GM23338 (cell line): ENCODE measurements around the gene GCNT3. TPM values are rescaled to one million over a fixed set of nuclear protein-coding genes. Genes with fewer than 3 reads are reported as not detected.
"Not testable (repeated sequence)": the region's sequence is repeated elsewhere in the genome, so short reads cannot be mapped to it uniquely, and the experiment has no call there.

Source experiments
- ATAC-seq: fragments of 200-7000 bp; cut with Tn5 transposase; 3 replicates; pipeline ENCODE4 v1.9.1; 2020
- DNase-seq: peaks from one replicate; pipeline ENCODE4 v3.0.0-alpha.2; 2015; ENCODE audit warnings: low spot score
- H2AFZ ChIP-seq: fragments of 200-600 bp; sonication (generic); 2 replicates; pipeline ENCODE4 v1.8.0; 2016; ENCODE audit warnings: antibody characterized with exemption, mild to moderate bottlenecking, moderate library complexity
- H3F3A ChIP-seq: fragments of 200-600 bp; sonication (generic); replicated peaks from 2 replicates; pipeline ENCODE4 v1.8.0; 2017; ENCODE audit warnings: antibody characterized with exemption, mixed run types, low read depth
- H3K27ac ChIP-seq: fragments of 200-600 bp; sonication (generic); 2 replicates; pipeline ENCODE4 v1.6.1; 2016; ENCODE audit warnings: low read depth
- H3K27me3 ChIP-seq: fragments of 200-600 bp; sonication (generic); 2 replicates; pipeline ENCODE4 v1.8.0; 2016; ENCODE audit warnings: mild to moderate bottlenecking, mixed run types, moderate library complexity; ENCODE audit not compliant: insufficient read depth
- H3K36me3 ChIP-seq: fragments of 200-600 bp; sonication (generic); 2 replicates; pipeline ENCODE4 v1.8.0; 2016; ENCODE audit warnings: mild to moderate bottlenecking; ENCODE audit not compliant: insufficient read depth
- H3K4me1 ChIP-seq: fragments of 200-600 bp; sonication (generic); 2 replicates; pipeline ENCODE4 v1.8.0; 2016; ENCODE audit warnings: mild to moderate bottlenecking, moderate library complexity; ENCODE audit not compliant: insufficient read depth
- H3K4me2 ChIP-seq: fragments of 200-600 bp; sonication (generic); 2 replicates; pipeline ENCODE4 v1.7.1; 2017; ENCODE audit warnings: mixed run types
- H3K4me3 ChIP-seq: fragments of 200-600 bp; sonication (generic); 2 replicates; pipeline ENCODE4 v1.6.1; 2016; ENCODE audit warnings: mixed run types
- H3K79me2 ChIP-seq: fragments of 200-600 bp; sonication (generic); replicated peaks from 2 replicates; pipeline ENCODE4 v1.8.0; 2017; ENCODE audit warnings: mild to moderate bottlenecking; ENCODE audit not compliant: insufficient read depth
- H3K9me2 ChIP-seq: fragments of 200-600 bp; sonication (generic); 2 replicates; pipeline ENCODE4 v1.8.0; 2017; ENCODE audit not compliant: insufficient read depth
- H4K20me1 ChIP-seq: fragments of 200-600 bp; sonication (generic); replicated peaks from 2 replicates; pipeline ENCODE4 v1.8.0; 2017; ENCODE audit warnings: mild to moderate bottlenecking; ENCODE audit not compliant: insufficient read depth
- H3K27ac Mint-ChIP-seq: 2 replicates; pipeline ENCODE4 v1.8.0; 2020; ENCODE audit warnings: inconsistent platforms, mild to moderate bottlenecking, moderate library complexity, mixed read lengths
- H3K27me3 Mint-ChIP-seq: 3 replicates; pipeline ENCODE4 v1.8.0; 2022; ENCODE audit warnings: low read depth, mild to moderate bottlenecking, moderate library complexity, mixed read lengths, inconsistent platforms; ENCODE audit not compliant: insufficient read depth, poor library complexity
- H3K36me3 Mint-ChIP-seq: 3 replicates; pipeline ENCODE4 v1.8.0; 2021; ENCODE audit warnings: low read depth, mild to moderate bottlenecking, inconsistent platforms, moderate library complexity, mixed read lengths
- H3K4me1 Mint-ChIP-seq: 3 replicates; pipeline ENCODE4 v1.8.0; 2020; ENCODE audit warnings: mild to moderate bottlenecking, inconsistent platforms, mixed read lengths
- H3K4me3 Mint-ChIP-seq: 3 replicates; pipeline ENCODE4 v1.8.0; 2021; ENCODE audit warnings: moderate library complexity, mild to moderate bottlenecking, inconsistent platforms, mixed read lengths
- H3K9me3 Mint-ChIP-seq: 3 replicates; pipeline ENCODE4 v1.8.0; 2020; ENCODE audit warnings: moderate library complexity, mild to moderate bottlenecking, inconsistent platforms, mixed read lengths
- JUNB ChIP-seq: IDR thresholded peaks from one replicate; pipeline ENCODE4 v1.6.1; 2016; ENCODE audit warnings: antibody characterized with exemption; ENCODE audit not compliant: unreplicated experiment
- POLR2AphosphoS5 ChIP-seq: IDR thresholded peaks from 2 replicates; pipeline ENCODE4 v1.6.1; 2016; ENCODE audit warnings: antibody characterized with exemption, low read depth
- REST ChIP-seq: IDR thresholded peaks from one replicate; pipeline ENCODE4 v1.6.1; 2018; ENCODE audit warnings: antibody characterized with exemption; ENCODE audit not compliant: unreplicated experiment
- ZNF114 ChIP-seq: fragments of 250-450 bp; sonication (Bioruptor Pico); IDR thresholded peaks from 2 replicates; pipeline ENCODE4 v1.5.0; 2020; ENCODE audit warnings: mild to moderate bottlenecking, moderate library complexity
- ZNF331 ChIP-seq: fragments of 250-450 bp; sonication (Bioruptor Pico); IDR thresholded peaks from 2 replicates; pipeline ENCODE4 v1.5.0; 2020; ENCODE audit warnings: low read depth, mild to moderate bottlenecking, moderate library complexity
- polyA plus RNA-seq: library from polyadenylated mRNA; unstranded; fragments of >200 nt; fragmentation: Nextera tagmentation; extraction: Ambion mirVana; gene quantifications from 2 replicates; pipeline ENCODE4 v1.2.1, GENCODE V29; 2016
- total RNA-seq: library from RNA; depleted of rRNA; stranded (reverse); fragments of >200 nt; shearing (Covaris generic); gene quantifications from 2 replicates; pipeline ENCODE4 v1.2.3, GENCODE V29; 2014
- TF ChIP-seq, protein P1 (sequence below), 2 experiments: fragments of 200-600 bp in 1 of 2; sonication (generic) in 1 of 2; conservative IDR thresholded peaks; 2 replicates each; pipeline versions ENCODE4 v1.5.1 to v1.6.1; 2016 to 2017; ENCODE audit warnings: antibody characterized with exemption in 2 of 2, low read depth in 2 of 2, mild to moderate bottlenecking in 2 of 2, moderate library complexity in 1 of 2

The GCNT3 gene
- total and polyA plus RNA-seq, 2 experiments from 2014 or later = not detected

DNA sequence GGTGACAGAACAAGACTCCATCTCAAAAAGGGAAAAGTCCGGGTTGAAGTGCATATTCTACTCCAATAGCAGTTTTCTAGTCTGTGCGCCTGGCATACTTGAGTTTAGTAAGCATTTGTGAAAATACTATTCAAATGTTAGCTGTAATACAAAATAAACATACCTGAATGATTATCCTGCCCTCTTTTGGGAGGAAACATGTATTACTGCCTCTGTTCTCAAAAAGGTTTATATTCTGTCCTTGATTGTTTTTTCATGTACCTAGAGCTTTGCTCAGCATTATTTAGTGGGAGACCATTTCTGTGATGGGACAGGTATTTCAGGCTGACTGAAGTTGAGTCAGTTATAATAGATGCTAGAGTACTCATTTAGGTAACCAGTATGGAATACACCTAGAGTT lies 25.9 kb downstream of the GCNT3 start:
- not testable (repeated sequence) for H3K9me2 ChIP-seq, H3K4me1 Mint-ChIP-seq, H3K27ac ChIP-seq, H3K27me3 Mint-ChIP-seq, H3K79me2 ChIP-seq, ATAC-seq, H3K4me2 ChIP-seq, H3K4me3 Mint-ChIP-seq, H3K27me3 ChIP-seq, H4K20me1 ChIP-seq, H3K4me3 ChIP-seq, H2AFZ ChIP-seq, H3F3A ChIP-seq, H3K27ac Mint-ChIP-seq, H3K36me3 ChIP-seq, H3K4me1 ChIP-seq, H3K9me3 Mint-ChIP-seq
- peaks cover 28% of the 10 kb centered on the region; the same call in 1 of the 3 replicates for H3K36me3 Mint-ChIP-seq
- TF ChIP-seq, protein P1, sequence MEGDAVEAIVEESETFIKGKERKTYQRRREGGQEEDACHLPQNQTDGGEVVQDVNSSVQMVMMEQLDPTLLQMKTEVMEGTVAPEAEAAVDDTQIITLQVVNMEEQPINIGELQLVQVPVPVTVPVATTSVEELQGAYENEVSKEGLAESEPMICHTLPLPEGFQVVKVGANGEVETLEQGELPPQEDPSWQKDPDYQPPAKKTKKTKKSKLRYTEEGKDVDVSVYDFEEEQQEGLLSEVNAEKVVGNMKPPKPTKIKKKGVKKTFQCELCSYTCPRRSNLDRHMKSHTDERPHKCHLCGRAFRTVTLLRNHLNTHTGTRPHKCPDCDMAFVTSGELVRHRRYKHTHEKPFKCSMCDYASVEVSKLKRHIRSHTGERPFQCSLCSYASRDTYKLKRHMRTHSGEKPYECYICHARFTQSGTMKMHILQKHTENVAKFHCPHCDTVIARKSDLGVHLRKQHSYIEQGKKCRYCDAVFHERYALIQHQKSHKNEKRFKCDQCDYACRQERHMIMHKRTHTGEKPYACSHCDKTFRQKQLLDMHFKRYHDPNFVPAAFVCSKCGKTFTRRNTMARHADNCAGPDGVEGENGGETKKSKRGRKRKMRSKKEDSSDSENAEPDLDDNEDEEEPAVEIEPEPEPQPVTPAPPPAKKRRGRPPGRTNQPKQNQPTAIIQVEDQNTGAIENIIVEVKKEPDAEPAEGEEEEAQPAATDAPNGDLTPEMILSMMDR (conservative IDR thresholded peaks at IDR 0.05; ENCODE audit: low read depth in 2 of 2) = peak in 1 of 2 experiments; percentile 37; a peak in 2 of 4 replicates
- DNase-seq = peak; percentile 11

DNA sequence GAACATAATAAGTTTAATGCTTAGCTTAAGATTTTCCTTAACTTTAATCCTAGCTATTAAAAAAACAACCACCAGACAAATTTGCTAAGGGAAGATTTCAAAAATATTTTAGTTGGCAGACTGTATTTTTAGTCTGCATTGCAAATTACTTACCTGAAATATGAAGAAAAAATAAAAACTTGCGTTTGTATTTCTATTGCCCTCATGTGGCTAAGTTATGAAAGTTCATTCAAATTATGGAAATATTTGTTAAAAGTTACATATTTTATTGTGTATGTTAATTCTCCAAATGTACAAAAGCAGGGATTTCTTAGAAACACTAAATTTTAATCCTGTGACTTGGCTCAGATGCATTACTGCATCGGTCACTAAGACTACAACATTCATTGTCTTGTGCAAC lies 30.8 kb downstream of the GCNT3 start:
- Histone ChIP-seq H3K4me2 (no peak overlapping the region), H3F3A (no peaks in the 10 kb centered on the region), H3K9me2 (no peaks in the 10 kb centered on the region), H3K79me2 (peaks cover 13% of the 10 kb centered on the region; the same call in 1 of the 2 replicates), H3K4me3 (no peak overlapping the region), H3K36me3 (peaks cover 9% of the 10 kb centered on the region), H2AFZ (no peak overlapping the region), H3K27ac (no peak overlapping the region), H3K27me3 (no peaks in the 10 kb centered on the region), H4K20me1 (peaks cover 7% of the 10 kb centered on the region), H3K4me1 (no peaks in the 10 kb centered on the region)
- Mint-ChIP-seq H3K27me3 (no peaks in the 10 kb centered on the region), H3K4me1 (no peaks in the 10 kb centered on the region), H3K27ac (no peak overlapping the region), H3K36me3 (peaks cover 42% of the 10 kb centered on the region), H3K4me3 (no peak overlapping the region), H3K9me3 (no peaks in the 10 kb centered on the region)
- no peak for DNase-seq
- no peak for ATAC-seq
- TF ChIP-seq JUNB = no peak
- TF ChIP-seq, protein P1 (conservative IDR thresholded peaks at IDR 0.05; ENCODE audit: low read depth in 2 of 2) = 0 out of 4 replicates have a peak, but pooled peaks of 1 of the 2 experiments have one; percentile 16
- TF ChIP-seq POLR2AphosphoS5 = no peak
- no peak for TF ChIP-seq ZNF331 (CRISPR knock-in tag)
- TF ChIP-seq ZNF114 (CRISPR knock-in tag) = no peak
- TF ChIP-seq REST = no peak
